ENCODE data around the gene OXCT2. TPM values are rescaled to one million over a fixed set of nuclear protein-coding genes. Genes with fewer than 3 reads are reported as not detected.

OXCT2 gene
- total RNA-seq, 1 experiment from 2014 or later = 2.3 TPM

- TF ChIP-seq MAX (CRISPR knock-in tag; IDR thresholded peaks at IDR 0.05) (no peak), ATF3 (CRISPR knock-in tag; conservative IDR thresholded peaks at IDR 0.05) (no peak), ESRRA (CRISPR knock-in tag; IDR thresholded peaks at IDR 0.05; ENCODE audit: borderline replicate concordance) (no peak), TEAD1 (CRISPR knock-in tag; IDR thresholded peaks at IDR 0.05) (no peak), ZNF396 (CRISPR knock-in tag; IDR thresholded peaks at IDR 0.05; ENCODE audit: borderline replicate concordance) (no peak), CDX4 (CRISPR knock-in tag; IDR thresholded peaks at IDR 0.05; ENCODE audit: borderline replicate concordance) (no peak), IRF2 (CRISPR knock-in tag; IDR thresholded peaks at IDR 0.05; ENCODE audit: borderline replicate concordance, low read depth) (no peak)
- TF ChIP-seq, protein P1, sequence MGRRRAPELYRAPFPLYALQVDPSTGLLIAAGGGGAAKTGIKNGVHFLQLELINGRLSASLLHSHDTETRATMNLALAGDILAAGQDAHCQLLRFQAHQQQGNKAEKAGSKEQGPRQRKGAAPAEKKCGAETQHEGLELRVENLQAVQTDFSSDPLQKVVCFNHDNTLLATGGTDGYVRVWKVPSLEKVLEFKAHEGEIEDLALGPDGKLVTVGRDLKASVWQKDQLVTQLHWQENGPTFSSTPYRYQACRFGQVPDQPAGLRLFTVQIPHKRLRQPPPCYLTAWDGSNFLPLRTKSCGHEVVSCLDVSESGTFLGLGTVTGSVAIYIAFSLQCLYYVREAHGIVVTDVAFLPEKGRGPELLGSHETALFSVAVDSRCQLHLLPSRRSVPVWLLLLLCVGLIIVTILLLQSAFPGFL (CRISPR knock-in tag; IDR thresholded peaks at IDR 0.05; ENCODE audit: borderline replicate concordance) = no peak
- TF ChIP-seq, protein P2, sequence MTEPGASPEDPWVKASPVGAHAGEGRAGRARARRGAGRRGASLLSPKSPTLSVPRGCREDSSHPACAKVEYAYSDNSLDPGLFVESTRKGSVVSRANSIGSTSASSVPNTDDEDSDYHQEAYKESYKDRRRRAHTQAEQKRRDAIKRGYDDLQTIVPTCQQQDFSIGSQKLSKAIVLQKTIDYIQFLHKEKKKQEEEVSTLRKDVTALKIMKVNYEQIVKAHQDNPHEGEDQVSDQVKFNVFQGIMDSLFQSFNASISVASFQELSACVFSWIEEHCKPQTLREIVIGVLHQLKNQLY (CRISPR knock-in tag; IDR thresholded peaks at IDR 0.05) = no peak
- TF ChIP-seq, protein P3, sequence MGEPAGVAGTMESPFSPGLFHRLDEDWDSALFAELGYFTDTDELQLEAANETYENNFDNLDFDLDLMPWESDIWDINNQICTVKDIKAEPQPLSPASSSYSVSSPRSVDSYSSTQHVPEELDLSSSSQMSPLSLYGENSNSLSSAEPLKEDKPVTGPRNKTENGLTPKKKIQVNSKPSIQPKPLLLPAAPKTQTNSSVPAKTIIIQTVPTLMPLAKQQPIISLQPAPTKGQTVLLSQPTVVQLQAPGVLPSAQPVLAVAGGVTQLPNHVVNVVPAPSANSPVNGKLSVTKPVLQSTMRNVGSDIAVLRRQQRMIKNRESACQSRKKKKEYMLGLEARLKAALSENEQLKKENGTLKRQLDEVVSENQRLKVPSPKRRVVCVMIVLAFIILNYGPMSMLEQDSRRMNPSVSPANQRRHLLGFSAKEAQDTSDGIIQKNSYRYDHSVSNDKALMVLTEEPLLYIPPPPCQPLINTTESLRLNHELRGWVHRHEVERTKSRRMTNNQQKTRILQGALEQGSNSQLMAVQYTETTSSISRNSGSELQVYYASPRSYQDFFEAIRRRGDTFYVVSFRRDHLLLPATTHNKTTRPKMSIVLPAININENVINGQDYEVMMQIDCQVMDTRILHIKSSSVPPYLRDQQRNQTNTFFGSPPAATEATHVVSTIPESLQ (CRISPR knock-in tag; IDR thresholded peaks at IDR 0.05) = no peak
- TF ChIP-seq, protein P4, sequence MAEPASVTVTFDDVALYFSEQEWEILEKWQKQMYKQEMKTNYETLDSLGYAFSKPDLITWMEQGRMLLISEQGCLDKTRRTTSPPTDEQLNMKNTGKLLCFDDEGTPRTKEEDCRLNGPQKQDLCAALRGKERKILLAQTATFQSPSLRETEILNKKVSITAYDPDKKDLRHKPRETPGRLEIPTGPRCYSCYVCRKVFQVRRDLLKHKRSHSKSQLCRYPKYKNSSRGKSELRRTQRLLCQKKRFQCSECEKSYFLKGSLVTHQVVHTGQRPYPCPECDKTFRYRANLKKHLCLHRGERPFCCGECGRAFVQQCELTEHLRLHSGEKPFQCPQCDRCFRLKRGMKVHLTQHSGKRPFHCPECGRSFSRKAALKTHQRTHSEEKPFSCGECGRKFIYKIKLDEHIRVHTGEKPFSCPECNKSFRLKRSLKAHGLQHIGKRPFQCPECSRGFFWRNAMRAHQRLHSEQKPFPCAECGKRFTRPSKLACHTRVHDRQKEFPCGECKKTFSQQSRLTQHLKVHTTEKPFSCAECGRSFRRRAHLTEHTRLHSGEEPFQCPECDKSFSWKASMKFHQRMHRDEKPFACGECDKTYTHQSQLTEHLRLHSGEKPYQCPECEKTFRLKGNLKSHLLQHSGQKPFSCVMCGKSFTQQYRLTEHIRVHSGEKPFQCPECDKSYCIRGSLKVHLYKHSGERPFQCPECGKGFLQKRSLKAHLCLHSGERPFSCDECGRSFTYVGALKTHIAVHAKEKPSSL (CRISPR knock-in tag; conservative IDR thresholded peaks at IDR 0.05) = no peak
- TF ChIP-seq, protein P5, sequence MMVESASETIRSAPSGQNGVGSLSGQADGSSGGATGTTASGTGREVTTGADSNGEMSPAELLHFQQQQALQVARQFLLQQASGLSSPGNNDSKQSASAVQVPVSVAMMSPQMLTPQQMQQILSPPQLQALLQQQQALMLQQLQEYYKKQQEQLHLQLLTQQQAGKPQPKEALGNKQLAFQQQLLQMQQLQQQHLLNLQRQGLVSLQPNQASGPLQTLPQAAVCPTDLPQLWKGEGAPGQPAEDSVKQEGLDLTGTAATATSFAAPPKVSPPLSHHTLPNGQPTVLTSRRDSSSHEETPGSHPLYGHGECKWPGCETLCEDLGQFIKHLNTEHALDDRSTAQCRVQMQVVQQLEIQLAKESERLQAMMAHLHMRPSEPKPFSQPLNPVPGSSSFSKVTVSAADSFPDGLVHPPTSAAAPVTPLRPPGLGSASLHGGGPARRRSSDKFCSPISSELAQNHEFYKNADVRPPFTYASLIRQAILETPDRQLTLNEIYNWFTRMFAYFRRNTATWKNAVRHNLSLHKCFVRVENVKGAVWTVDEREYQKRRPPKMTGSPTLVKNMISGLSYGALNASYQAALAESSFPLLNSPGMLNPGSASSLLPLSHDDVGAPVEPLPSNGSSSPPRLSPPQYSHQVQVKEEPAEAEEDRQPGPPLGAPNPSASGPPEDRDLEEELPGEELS (CRISPR knock-in tag; IDR thresholded peaks at IDR 0.05) = no peak
- no peak for DNase-seq (ENCODE audit: low spot score)
- no peak for ATAC-seq
- Mint-ChIP-seq H3K9me3 (no peaks in the 10 kb centered on the region), H3K36me3 (no peaks in the 10 kb centered on the region), H3K27me3 (ENCODE audit: low read depth) (peaks cover 94% of the 10 kb centered on the region), H3K4me3 (no peak overlapping the region), H3K27ac (no peak overlapping the region), H3K4me1 (no peaks in the 10 kb centered on the region)
- ChIA-PET CTCF (interaction anchor here (1.2 to 1.7 kb wide), 3 partner anchors 10 to 116 kb away, joined by 3 to 5 read pairs (median 5); no protein-coding TSS in a partner anchor), POLR2A (no interaction called here)
These were observed 48.7 kb downstream of the OXCT2 start for GRCh38 chr1:39722495-39722894.

GRCh38 chr1:39721664-39722063, 49.5 kb downstream of the OXCT2 start:
- Mint-ChIP-seq H3K36me3 (no peaks in the 10 kb centered on the region), H3K4me3 (no peak overlapping the region), H3K27me3 (ENCODE audit: low read depth) (peaks cover 94% of the 10 kb centered on the region), H3K27ac (no peak overlapping the region), H3K9me3 (no peaks in the 10 kb centered on the region), H3K4me1 (no peaks in the 10 kb centered on the region)
- ATAC-seq = no peak
- DNase-seq (ENCODE audit: low spot score) = no peak
- CTCF ChIA-PET = interaction anchor here (1.7 kb wide), 1 partner anchor 116 kb away, joined by 5 read pairs; no protein-coding TSS in a partner anchor
- POLR2A ChIA-PET = no interaction called here
- no peak for TF ChIP-seq ZNF416 (CRISPR knock-in tag; IDR thresholded peaks at IDR 0.05)
- TF ChIP-seq CREM (CRISPR knock-in tag; IDR thresholded peaks at IDR 0.05) = no peak
- no peak for TF ChIP-seq TCF7 (CRISPR knock-in tag; IDR thresholded peaks at IDR 0.05; ENCODE audit: low read depth)
- no peak for TF ChIP-seq GTF2I (CRISPR knock-in tag; conservative IDR thresholded peaks at IDR 0.05)
- no peak for TF ChIP-seq SOX15 (CRISPR knock-in tag; IDR thresholded peaks at IDR 0.05)
- TF ChIP-seq, protein P6, sequence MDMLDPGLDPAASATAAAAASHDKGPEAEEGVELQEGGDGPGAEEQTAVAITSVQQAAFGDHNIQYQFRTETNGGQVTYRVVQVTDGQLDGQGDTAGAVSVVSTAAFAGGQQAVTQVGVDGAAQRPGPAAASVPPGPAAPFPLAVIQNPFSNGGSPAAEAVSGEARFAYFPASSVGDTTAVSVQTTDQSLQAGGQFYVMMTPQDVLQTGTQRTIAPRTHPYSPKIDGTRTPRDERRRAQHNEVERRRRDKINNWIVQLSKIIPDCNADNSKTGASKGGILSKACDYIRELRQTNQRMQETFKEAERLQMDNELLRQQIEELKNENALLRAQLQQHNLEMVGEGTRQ (CRISPR knock-in tag; IDR thresholded peaks at IDR 0.05) = no peak
- TF ChIP-seq CREB1 (CRISPR knock-in tag; IDR thresholded peaks at IDR 0.05) = no peak
- no peak for TF ChIP-seq ZNF396 (CRISPR knock-in tag; IDR thresholded peaks at IDR 0.05; ENCODE audit: borderline replicate concordance)
- TF ChIP-seq, protein P7, sequence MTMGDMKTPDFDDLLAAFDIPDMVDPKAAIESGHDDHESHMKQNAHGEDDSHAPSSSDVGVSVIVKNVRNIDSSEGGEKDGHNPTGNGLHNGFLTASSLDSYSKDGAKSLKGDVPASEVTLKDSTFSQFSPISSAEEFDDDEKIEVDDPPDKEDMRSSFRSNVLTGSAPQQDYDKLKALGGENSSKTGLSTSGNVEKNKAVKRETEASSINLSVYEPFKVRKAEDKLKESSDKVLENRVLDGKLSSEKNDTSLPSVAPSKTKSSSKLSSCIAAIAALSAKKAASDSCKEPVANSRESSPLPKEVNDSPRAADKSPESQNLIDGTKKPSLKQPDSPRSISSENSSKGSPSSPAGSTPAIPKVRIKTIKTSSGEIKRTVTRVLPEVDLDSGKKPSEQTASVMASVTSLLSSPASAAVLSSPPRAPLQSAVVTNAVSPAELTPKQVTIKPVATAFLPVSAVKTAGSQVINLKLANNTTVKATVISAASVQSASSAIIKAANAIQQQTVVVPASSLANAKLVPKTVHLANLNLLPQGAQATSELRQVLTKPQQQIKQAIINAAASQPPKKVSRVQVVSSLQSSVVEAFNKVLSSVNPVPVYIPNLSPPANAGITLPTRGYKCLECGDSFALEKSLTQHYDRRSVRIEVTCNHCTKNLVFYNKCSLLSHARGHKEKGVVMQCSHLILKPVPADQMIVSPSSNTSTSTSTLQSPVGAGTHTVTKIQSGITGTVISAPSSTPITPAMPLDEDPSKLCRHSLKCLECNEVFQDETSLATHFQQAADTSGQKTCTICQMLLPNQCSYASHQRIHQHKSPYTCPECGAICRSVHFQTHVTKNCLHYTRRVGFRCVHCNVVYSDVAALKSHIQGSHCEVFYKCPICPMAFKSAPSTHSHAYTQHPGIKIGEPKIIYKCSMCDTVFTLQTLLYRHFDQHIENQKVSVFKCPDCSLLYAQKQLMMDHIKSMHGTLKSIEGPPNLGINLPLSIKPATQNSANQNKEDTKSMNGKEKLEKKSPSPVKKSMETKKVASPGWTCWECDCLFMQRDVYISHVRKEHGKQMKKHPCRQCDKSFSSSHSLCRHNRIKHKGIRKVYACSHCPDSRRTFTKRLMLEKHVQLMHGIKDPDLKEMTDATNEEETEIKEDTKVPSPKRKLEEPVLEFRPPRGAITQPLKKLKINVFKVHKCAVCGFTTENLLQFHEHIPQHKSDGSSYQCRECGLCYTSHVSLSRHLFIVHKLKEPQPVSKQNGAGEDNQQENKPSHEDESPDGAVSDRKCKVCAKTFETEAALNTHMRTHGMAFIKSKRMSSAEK (CRISPR knock-in tag; IDR thresholded peaks at IDR 0.05; ENCODE audit: borderline replicate concordance) = no peak
